HG02885 (cell line): ENCODE measurements around the gene NCOA1.
"Not testable (repeated sequence)": the region's sequence is repeated elsewhere in the genome, so short reads cannot be mapped to it uniquely, and the experiment has no call there.

ENCODE experiments used
- ATAC-seq: cut with Tn5 transposase; IDR thresholded peaks from one replicate; pipeline ENCODE4 v1.9.1; 2021; ENCODE audit warnings: mild to moderate bottlenecking; ENCODE audit not compliant: unreplicated experiment, poor library complexity

The NCOA1 gene

GRCh38 chr2:24473626-24474025 lies 17.4 kb upstream of the NCOA1 start:
- ATAC-seq = no peak

GRCh38 chr2:24474053-24474452 lies 17.0 kb upstream of the NCOA1 start:
- ATAC-seq = no peak

- no peak for ATAC-seq
Measured at GRCh38 chr2:24477229-24477628, 13.8 kb upstream of the NCOA1 start.

GRCh38 chr2:24478243-24478642 lies 12.8 kb upstream of the NCOA1 start:
- ATAC-seq = no peak

- no peak for ATAC-seq
Measured at GRCh38 chr2:24480245-24480644, 10.8 kb upstream of the NCOA1 start.

GRCh38 chr2:24482251-24482971 lies 8.6 kb upstream of the NCOA1 start:
- ATAC-seq = no peak

GRCh38 chr2:24482972-24483300 lies 8.1 kb upstream of the NCOA1 start:
- ATAC-seq = no peak

GRCh38 chr2:24484677-24485076 lies 6.4 kb upstream of the NCOA1 start:
- ATAC-seq = not testable (repeated sequence)

- ATAC-seq = no peak
Measured at GRCh38 chr2:24485197-24485596, 5.9 kb upstream of the NCOA1 start.

GRCh38 chr2:24486636-24487205 lies 4.3 kb upstream of the NCOA1 start:
- no peak for ATAC-seq

GRCh38 chr2:24489465-24490180 lies 1.4 kb upstream of the NCOA1 start:
- ATAC-seq = no peak

GRCh38 chr2:24490181-24490689 lies 819 bp upstream of the NCOA1 start:
- ATAC-seq = no peak

GRCh38 chr2:24491542-24492420 lies 727 bp downstream of the NCOA1 start:
- peak; percentile 51 for ATAC-seq

GRCh38 chr2:24492421-24493279 lies 1.6 kb downstream of the NCOA1 start:
- no peak for ATAC-seq

GRCh38 chr2:24493713-24494112 lies 2.7 kb downstream of the NCOA1 start:
- no peak for ATAC-seq

GRCh38 chr2:24494410-24494809 lies 3.4 kb downstream of the NCOA1 start:
- no peak for ATAC-seq

GRCh38 chr2:24495451-24495850 lies 4.4 kb downstream of the NCOA1 start:
- no peak for ATAC-seq

- ATAC-seq = no peak
Measured at GRCh38 chr2:24496959-24497358, 5.9 kb downstream of the NCOA1 start.

- ATAC-seq = no peak
Measured at GRCh38 chr2:24497685-24498084, 6.6 kb downstream of the NCOA1 start.

- no peak for ATAC-seq
Measured at GRCh38 chr2:24498121-24498520, 7.1 kb downstream of the NCOA1 start.
